ENCODE measurements around the gene MYBPHL.

DNA sequence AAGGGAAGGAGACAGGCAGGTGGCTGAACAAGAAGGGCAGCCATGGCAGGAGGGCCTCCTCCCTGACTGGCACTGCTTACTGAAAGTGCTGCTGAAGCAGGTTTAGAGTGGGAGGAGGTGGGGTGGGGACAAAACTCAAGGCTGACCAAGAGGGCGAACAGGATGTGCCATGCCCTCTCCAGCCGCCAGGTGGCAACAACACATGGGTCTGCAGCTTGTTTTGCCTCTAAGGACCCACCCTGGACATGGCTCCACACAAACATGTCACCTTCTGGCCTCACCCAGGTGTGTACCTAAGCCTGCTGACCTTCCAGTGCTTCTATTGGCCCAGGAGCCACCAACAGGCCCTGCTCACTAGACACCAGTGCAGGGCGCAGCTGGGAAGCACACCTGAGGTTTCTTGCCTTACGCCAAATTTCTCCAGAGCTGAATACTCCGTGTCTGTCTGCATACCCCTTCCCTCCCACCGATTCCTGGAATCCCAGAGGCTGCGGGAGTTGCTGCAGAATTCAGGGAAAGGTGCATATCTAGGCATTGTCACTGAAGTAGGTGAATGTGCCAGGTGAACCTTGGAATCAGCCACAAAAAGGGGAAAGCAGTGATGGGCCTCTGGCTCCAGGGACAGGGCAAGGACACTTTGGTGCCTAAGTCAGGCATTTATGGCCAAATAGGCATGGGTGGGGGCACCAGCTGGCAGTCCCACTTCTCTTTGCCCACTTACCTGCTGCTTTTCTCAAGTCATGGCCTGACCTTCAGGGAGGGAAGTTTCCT, 29.2 kb downstream of the MYBPHL start:
- TF ChIP-seq POLR2A (IDR thresholded peaks at IDR 0.05): peak in 2 of 3 donors; percentile 35 to 42
- TF ChIP-seq, protein P1, sequence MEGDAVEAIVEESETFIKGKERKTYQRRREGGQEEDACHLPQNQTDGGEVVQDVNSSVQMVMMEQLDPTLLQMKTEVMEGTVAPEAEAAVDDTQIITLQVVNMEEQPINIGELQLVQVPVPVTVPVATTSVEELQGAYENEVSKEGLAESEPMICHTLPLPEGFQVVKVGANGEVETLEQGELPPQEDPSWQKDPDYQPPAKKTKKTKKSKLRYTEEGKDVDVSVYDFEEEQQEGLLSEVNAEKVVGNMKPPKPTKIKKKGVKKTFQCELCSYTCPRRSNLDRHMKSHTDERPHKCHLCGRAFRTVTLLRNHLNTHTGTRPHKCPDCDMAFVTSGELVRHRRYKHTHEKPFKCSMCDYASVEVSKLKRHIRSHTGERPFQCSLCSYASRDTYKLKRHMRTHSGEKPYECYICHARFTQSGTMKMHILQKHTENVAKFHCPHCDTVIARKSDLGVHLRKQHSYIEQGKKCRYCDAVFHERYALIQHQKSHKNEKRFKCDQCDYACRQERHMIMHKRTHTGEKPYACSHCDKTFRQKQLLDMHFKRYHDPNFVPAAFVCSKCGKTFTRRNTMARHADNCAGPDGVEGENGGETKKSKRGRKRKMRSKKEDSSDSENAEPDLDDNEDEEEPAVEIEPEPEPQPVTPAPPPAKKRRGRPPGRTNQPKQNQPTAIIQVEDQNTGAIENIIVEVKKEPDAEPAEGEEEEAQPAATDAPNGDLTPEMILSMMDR (IDR thresholded peaks at IDR 0.05): peak; percentile 68 to 96 (median 85)
